Activated T-cell treated with anti-CD3 and anti-CD28 coated beads for 1 hour (primary cell): ENCODE measurements around the gene PDE2A.
A peak's percentile ranks its signal among the peaks of the same experiment; 100 is the strongest.

Source experiments
- DNase-seq: peaks from one replicate; pipeline ENCODE4 v3.0.0-alpha.2; 2020; ENCODE audit warnings: low read depth

The PDE2A gene

GRCh38 chr11:72704028-72704782 is 30.0 kb upstream of the PDE2A start:
- DNase-seq = no peak

- no peak for DNase-seq
Observed at GRCh38 chr11:72703267-72704008, 29.2 kb upstream of the PDE2A start.

- no peak for DNase-seq
Observed at GRCh38 chr11:72702577-72703241, 28.5 kb upstream of the PDE2A start.

- no peak for DNase-seq
Observed at GRCh38 chr11:72702096-72702495, 27.9 kb upstream of the PDE2A start.

GRCh38 chr11:72701466-72701865 is 27.2 kb upstream of the PDE2A start:
- no peak for DNase-seq

- DNase-seq = no peak
Observed at GRCh38 chr11:72700146-72700545, 25.9 kb upstream of the PDE2A start.

- DNase-seq = no peak
Observed at GRCh38 chr11:72697814-72698213, 23.6 kb upstream of the PDE2A start.

GRCh38 chr11:72696866-72697700 is 22.9 kb upstream of the PDE2A start:
- DNase-seq = no peak

- no peak for DNase-seq
Observed at GRCh38 chr11:72695354-72695753, 21.1 kb upstream of the PDE2A start.

GRCh38 chr11:72693271-72693968 is 19.2 kb upstream of the PDE2A start:
- DNase-seq = no peak

- no peak for DNase-seq
Observed at GRCh38 chr11:72692498-72693237, 18.4 kb upstream of the PDE2A start.

GRCh38 chr11:72690166-72690565 is 15.9 kb upstream of the PDE2A start:
- no peak for DNase-seq

- DNase-seq = no peak
Observed at GRCh38 chr11:72688929-72689328, 14.7 kb upstream of the PDE2A start.

- DNase-seq = no peak
Observed at GRCh38 chr11:72688486-72688885, 14.3 kb upstream of the PDE2A start.

GRCh38 chr11:72687326-72687725 is 13.1 kb upstream of the PDE2A start:
- no peak for DNase-seq

GRCh38 chr11:72686639-72687220 is 12.5 kb upstream of the PDE2A start:
- no peak for DNase-seq

- no peak for DNase-seq
Observed at GRCh38 chr11:72685560-72686480, 11.6 kb upstream of the PDE2A start.

- peak; percentile 17 for DNase-seq
Observed at GRCh38 chr11:72684236-72684912, 10.2 kb upstream of the PDE2A start.

- DNase-seq = peak; percentile 59
Observed at GRCh38 chr11:72683782-72684200, 9.6 kb upstream of the PDE2A start.
